ENCODE data around the gene DRGX.

The DRGX gene

DNA sequence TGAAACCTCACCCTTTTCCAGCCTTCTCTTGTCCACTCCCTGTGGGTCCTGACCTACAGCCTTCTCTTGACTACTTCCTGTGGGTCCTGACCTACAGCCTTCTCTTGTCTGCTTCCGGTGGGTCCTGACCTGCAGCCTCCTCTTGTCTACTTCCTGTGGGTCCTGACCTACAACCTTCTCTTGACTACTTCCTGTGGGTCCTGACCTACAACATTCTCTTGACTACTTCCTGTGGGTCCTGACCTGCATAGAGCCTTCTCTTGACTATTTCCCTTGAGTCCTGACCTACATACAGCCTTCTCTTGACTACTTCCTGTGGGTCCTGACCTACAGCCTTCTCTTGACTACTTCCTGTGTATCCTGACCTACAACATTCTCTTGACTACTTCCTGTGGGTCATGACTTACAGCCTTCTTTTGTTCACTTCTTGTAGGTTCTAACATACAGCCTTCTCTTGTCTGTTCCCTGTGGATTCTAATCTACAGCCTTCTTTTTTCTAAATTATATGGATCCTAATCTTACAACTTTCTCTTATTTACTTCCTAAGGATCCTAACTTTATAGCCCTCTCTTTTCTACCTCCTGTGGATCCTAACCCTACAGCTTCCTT is 60.4 kb downstream of the DRGX start:
- no peak overlapping the region for H3K4me3 ChIP-seq (ENCODE audit: low read length)
- TF ChIP-seq, protein P1, sequence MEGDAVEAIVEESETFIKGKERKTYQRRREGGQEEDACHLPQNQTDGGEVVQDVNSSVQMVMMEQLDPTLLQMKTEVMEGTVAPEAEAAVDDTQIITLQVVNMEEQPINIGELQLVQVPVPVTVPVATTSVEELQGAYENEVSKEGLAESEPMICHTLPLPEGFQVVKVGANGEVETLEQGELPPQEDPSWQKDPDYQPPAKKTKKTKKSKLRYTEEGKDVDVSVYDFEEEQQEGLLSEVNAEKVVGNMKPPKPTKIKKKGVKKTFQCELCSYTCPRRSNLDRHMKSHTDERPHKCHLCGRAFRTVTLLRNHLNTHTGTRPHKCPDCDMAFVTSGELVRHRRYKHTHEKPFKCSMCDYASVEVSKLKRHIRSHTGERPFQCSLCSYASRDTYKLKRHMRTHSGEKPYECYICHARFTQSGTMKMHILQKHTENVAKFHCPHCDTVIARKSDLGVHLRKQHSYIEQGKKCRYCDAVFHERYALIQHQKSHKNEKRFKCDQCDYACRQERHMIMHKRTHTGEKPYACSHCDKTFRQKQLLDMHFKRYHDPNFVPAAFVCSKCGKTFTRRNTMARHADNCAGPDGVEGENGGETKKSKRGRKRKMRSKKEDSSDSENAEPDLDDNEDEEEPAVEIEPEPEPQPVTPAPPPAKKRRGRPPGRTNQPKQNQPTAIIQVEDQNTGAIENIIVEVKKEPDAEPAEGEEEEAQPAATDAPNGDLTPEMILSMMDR (IDR thresholded peaks at IDR 0.05; ENCODE audit: insufficient read depth, low read depth, low read length, missing control alignments): no peak
- no peak for DNase-seq (ENCODE audit: low read depth)

DNA sequence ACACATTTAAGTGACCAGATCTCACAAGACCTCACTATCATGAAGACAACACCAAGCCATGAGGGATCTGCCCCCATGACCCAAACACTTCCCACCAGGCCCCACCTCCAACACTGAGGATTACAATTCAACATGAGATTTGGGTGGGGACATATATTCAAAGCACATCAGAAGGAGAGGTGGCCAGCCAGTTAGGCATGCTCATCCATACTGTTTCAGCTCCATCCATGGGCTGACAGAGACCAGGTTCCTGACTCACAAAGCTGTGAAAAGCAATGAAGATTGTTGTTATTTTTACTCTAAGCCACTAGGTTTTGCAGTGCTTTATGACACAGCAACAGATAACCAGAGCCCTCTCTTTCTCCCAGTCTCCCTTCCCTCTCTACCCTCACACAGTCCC is 60.9 kb downstream of the DRGX start:
- no peak for DNase-seq (ENCODE audit: low read depth)
- TF ChIP-seq, protein P1 (IDR thresholded peaks at IDR 0.05; ENCODE audit: insufficient read depth, low read depth, low read length, missing control alignments): no peak
- H3K4me3 ChIP-seq (ENCODE audit: low read length): no peak overlapping the region

DNA sequence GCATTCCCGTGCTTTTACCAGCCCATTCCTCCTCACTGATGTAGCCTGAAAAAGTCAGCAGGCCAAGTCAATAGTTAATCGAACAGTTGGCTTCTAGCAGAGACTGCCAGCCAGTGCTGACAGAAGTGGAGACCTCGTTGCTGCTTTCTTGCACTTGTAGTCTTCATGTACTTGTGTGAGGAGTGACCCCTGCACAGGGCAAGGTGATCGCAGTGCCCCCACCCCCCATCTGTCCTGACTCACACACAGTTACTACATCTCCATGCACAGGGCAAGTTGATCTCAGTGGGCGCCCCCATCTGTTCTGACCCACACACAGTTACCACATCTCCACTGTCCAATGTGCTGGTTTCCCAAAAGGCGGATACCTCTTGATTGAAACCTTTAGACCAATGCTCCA is 62.7 kb downstream of the DRGX start:
- no peak for DNase-seq (ENCODE audit: low read depth)
- TF ChIP-seq, protein P1 (IDR thresholded peaks at IDR 0.05; ENCODE audit: insufficient read depth, low read depth, low read length, missing control alignments): no peak
- no peak overlapping the region for H3K4me3 ChIP-seq (ENCODE audit: low read length)

DNA sequence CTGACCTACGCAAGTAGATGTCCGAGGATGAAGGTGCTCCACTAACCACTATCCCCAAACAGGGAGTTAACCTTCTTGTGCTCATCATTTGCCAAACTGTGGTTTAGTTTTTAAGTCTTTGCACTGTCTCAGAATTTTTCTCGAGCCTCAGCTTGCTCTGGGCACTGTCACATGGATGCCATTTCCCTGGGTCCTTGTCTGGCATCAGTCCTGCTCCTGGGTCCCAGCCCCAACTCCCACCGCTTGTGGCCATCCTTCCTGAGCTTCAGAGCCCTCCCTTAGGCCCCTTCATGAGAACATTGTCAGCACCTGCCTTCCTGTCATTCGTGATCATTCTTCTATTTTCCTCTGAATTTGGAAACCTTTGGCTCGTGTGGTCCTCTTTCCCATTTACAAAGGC is 63.1 kb downstream of the DRGX start:
- DNase-seq (ENCODE audit: low read depth): no peak
- H3K4me3 ChIP-seq (ENCODE audit: low read length): no peak overlapping the region
- TF ChIP-seq, protein P1 (IDR thresholded peaks at IDR 0.05; ENCODE audit: insufficient read depth, low read depth, low read length, missing control alignments): no peak

DNA sequence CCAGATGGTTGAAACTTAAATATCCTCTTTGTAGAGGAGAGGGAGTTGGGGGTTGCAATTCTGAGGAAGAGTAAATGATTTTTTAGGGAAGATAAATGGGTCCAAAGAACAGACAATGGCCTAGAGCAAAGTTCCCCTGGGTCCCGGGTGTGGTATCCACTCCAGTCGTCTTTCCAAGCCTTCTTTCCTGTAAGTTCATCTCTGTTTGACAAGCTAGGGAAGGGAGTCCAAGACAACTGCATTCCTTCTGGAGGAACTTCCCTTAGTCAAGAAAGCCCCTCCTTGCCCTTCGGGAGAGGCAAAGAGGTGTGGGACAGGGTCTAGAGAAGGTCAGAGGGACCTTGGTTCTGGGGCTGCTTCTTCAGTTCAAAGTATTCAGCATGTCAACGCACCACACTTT is 63.6 kb downstream of the DRGX start:
- no peak for DNase-seq (ENCODE audit: low read depth)
- TF ChIP-seq, protein P1 (IDR thresholded peaks at IDR 0.05; ENCODE audit: insufficient read depth, low read depth, low read length, missing control alignments): no peak
- H3K4me3 ChIP-seq (ENCODE audit: low read length): no peak overlapping the region

DNA sequence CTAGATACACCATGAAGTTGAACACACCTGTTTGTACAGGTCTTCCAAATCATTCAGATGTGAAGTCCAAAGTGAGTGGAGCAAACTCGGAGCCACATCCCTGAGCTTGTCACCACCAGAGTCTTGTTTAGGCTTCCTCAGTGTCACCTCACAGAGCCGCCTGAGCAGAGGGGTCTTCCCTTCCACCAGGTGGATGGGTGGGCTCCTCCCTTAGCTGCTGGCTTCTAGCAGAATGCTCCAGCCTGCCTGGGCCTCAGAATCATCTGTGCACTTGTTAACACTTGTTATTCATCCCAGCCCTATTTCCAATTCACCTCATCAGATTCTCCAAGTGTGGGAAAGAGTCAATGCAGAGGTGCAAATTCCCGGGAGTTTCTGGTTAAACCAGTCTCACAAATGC is 64.5 kb downstream of the DRGX start:
- no peak for DNase-seq (ENCODE audit: low read depth)
- no peak overlapping the region for H3K4me3 ChIP-seq (ENCODE audit: low read length)
- TF ChIP-seq, protein P1 (IDR thresholded peaks at IDR 0.05; ENCODE audit: insufficient read depth, low read depth, low read length, missing control alignments): no peak

DNA sequence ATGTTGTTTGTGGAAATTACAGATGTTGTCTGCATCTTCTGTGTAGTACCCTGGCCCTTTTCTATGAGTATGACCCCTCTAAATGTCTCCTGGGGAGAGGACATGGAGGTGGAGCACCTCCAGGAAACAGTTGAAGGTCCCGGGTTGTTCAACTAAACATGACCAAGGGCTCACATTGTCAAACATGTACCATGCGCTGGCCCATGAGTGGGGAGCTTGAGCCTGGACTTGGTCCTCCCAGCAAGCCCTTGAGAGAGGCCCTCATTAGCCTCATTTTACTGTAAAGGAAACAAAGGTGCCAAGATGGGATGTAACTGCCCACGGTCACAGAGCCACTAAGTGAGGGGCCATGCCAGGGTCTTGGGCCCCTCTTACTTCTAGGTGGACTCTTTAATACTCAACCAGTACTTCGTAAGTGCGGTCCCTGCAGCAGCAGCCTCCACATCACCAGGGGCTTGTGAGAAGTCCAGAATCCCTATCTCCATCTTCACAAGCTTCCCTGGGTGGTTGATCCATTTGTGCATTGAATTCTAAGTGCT is 65.7 kb downstream of the DRGX start:
- TF ChIP-seq, protein P1 (IDR thresholded peaks at IDR 0.05; ENCODE audit: insufficient read depth, low read depth, low read length, missing control alignments): no peak
- DNase-seq (ENCODE audit: low read depth): no peak
- no peak overlapping the region for H3K4me3 ChIP-seq (ENCODE audit: low read length)

Measured in epithelial cell of esophagus (primary cell).